Hindlimb muscle (tissue), 1 donor: Measurements from ENCODE around the gene TNFSF9. TPM values are rescaled to one million over a fixed set of nuclear protein-coding genes. Genes with fewer than 3 reads are reported as not detected.
"Not testable (repeated sequence)": the region's sequence is repeated elsewhere in the genome, so short reads cannot be mapped to it uniquely, and the experiment has no call there.

ENCODE experiments used
- DNase-seq: peaks from one replicate; pipeline ENCODE4 v3.0.0-alpha.2; 2013
- polyA plus RNA-seq: library from polyadenylated mRNA; unstranded; fragments of 120-200 nt; gene quantifications from one replicate; pipeline ENCODE4 v1.2.1, GENCODE V29; 2013; ENCODE audit not compliant: insufficient read length

TNFSF9 gene
- polyA plus RNA-seq, 1 donor = 0.58 TPM

- DNase-seq = not testable (repeated sequence)
Observed at GRCh38 chr19:6508028-6508771, 22.6 kb upstream of the TNFSF9 start.

DNA sequence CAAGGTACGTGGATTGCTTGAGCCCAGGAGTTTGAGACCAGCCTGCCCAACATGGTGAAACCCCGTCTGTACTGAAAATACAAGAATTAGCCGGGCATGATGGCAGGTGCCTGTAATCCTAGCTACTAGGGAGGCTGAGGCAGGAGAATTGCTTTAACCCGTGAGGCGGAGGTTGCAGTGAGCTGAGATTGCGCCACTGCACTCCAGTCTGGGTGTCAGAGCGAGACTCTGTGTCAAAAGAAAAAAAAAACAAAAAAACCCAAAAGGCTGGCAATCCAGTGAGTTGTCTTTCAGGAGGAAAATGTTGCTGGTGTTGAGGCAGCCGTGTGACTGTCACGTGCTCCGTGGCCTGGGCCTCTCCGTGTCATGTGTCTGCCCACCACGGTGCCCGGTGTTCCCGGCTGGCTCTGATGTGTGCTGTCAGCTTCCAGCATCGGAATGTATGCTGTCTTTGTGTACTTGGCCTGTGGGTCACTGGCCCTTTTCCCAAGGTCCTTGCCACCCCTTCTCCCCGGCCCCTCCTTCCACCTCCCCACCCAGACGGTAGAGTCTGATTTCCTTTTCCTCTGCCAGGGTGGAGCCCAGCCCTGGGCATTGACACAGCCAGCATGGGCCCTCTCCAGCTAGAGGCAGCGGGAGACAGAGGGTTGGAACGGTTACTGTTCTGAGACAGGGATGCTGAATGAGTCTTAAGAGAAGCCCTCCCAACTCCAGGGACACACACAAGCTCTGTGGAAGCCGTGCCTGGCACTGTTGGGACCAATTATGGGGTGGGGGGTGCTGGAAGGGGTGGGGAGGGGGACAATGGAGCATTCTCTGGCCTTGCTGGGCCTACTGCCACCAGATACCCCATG is 21.5 kb upstream of the TNFSF9 start:
- DNase-seq = no peak

DNA sequence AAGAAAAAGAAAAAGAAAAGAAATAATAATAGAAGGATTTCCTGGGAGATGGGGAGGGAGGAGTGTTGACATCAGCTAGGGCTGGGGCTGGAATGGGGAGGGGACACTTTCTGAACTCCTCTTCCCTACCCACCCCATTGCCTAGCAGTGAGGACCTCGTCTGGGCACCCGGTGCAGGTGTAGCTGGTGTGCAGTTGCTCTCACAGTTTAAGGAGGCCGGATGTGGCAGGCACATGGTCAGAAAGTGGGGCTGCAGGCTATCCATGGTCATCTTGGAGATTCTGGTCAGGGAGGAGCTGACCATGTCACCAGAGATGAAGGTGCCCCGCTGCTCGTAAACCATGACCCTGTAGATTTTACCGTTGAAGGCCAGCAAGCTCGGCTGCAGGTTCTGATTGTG is 20.2 kb upstream of the TNFSF9 start:
- no peak for DNase-seq

- no peak for DNase-seq
Observed at GRCh38 chr19:6514089-6514488, 16.7 kb upstream of the TNFSF9 start.

DNA sequence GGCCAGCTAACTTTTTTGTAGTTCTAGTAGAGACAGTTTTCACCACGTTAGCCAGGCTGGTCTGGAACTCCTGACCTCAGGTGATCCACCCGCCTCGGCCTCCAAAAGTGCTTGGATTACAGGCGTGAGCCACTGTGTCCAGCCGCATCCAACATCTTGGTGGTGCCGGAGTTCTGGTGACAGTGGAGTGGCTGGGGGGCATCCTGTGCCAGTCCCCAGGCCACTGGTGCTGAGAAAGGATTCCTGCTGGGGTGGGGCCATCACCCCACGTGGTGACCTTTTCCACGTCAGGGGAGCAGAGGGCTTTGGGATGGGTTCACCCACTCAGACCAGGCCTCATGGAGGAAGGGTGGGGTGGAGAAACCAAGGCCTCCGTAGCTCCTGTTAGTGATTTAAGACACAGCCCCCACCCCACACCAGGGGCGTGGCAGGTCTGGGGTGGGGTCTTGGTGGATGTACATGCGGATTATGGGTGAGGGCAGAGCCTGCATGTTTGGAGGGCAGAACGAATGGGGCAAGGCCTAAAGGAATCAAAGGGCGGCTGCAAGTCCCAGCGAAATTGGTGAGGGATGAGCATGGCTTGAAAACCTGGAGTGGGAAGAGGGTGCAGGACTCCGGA is 15.8 kb upstream of the TNFSF9 start:
- DNase-seq = no peak

- DNase-seq = peak; percentile 84
Observed at GRCh38 chr19:6516018-6516658, 14.7 kb upstream of the TNFSF9 start.

DNA sequence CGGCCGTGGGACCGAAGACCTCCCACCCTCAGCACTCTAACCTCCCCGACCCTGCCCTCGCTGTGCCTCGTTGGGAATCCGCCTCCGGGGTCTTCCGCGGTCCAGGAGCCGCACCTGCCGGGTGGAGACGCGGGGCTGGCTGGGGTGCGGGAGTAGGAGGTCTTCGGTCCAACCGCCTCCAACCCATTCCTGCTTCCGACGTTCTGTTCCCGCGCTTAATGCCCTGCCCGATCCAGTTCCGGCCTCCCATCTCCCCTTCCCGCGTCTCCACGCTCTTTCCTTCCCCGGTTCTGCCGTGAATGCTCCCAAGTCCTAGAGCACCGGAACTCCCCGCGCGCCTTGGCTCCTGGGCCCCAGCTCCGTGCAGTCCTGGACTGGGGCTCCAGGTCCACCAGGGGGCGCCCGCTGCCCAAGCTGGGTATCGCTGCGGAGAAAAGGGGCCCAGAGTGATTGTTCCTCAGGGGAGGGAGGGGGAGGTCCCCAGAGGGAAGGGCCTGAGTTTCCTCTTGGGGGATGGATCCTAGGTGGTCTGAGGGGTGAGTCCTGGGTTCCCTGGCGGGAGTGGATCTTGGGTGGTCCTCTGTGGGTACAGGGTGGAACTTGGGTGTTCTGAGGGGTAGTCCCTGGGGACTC is 14.1 kb upstream of the TNFSF9 start:
- DNase-seq = peak; percentile 84

DNA sequence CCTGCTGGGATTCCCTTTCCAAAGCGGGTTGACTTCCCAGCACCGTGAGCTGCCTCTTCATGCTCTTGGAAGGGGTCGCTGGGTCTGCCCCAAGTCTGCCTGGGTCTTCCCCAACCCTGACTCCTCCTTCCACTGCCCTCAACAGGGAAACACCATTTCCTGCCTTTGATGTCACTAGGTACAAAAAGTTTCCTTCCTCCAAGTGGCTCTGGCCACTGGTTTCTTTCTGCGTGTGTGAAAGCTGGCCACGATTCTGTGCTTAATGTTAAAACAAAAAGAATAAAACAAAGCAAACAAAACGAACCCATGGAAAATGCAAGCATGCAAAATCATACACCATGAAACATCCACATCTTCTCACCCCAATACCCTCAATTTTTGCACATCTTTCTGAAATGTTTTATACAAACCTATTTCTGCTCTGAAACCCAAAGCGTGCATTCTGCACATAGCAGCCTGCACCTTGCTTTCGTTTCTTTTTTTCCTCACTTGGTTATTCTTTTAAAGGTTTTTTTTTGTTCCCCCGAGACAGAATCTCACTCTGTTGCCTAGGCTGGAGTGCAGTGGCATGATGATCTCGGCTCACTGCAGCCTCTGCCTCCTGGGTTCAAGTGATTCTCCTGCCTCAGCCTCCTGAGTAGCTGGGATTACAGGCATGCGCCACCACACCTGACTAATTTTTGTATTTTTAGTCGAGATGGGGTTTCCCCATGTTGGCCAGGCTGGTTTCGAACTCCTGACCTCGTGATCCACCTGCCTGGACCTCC is 12.5 kb upstream of the TNFSF9 start:
- no peak for DNase-seq

DNA sequence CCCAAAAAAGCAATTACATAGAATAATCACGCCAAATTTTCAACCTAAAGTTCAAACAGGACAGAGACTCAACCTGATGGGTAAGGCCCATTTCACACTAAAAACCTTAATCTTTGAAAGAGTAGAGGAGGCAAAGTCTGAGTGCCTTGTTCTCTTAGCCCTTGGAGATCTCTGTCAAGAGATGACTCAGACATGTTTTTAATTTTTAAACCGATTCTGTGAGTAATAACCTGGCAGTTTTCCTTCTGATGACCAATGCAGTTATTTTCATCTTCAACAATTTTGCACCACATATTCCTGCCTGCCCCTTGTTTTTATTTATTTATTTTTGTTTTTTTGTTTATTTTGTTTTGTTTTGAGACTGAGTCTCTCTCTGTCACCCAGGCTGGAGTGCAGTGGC is 11.5 kb upstream of the TNFSF9 start:
- DNase-seq = no peak

DNA sequence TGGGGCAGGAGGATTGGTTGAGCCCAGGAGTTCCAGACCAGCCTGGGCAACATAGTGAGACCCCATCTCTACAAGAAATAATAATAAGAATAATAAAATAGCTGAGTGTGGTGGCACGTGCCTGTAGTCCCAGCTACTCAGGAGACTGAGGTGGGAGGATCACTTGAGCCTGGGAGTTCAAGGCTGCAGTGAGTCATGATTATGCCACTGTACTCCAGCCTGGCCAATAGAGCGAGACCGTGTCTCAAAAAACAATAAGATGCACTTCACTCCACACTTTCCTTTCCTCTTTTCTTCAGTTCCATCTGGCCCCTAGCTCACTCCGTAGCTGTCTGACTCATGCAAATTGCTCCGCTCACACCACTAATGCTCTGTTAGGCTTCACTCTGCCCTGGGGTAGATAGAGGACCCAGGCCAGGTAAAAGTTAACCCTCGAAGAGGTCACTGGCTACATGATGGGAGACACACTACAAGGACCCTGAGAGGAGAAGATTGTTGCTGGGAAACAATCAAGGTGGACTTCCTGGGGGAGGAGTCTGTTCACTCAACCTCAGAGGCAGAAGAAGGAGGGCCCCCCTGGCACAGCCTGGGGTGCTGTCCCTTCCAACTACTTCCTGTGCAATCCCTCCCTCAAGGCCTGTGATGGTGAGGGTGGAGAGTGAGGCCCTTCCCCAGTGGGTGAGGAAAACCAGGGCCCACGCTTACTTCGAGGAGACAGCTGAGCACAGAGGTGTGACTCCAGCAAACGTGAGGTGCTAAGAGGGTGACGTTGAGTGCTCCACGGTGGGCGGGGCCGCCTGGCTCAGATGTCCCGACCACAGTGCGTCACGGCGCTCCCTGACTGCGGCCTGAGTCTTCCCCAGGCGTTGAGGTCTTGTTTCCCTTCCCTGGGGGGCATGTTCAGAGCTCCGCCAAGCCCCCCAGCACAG is 8.8 kb upstream of the TNFSF9 start:
- DNase-seq = no peak

DNA sequence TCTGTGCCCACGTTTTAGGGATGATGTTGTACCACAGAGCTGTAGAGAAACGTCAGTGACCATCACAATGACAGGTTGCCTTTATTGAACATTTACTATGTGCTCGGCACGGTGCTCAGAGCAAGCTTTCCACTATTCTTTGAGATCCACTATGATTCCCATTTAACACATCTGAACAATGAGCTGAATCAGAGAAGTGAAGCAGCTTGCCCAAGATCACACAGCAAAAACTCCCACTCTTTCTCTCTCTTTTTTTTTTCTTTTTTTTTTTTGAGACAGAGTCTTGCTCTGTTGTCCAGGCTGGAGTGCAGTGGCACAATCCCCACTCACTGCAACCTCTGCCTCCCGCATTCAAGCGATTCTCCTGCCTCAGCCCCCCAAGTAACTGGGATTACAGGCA is 8.1 kb upstream of the TNFSF9 start:
- no peak for DNase-seq

GRCh38 chr19:6524311-6524710 is 6.5 kb upstream of the TNFSF9 start:
- no peak for DNase-seq

GRCh38 chr19:6527893-6528543 is 2.8 kb upstream of the TNFSF9 start:
- DNase-seq = no peak

DNA sequence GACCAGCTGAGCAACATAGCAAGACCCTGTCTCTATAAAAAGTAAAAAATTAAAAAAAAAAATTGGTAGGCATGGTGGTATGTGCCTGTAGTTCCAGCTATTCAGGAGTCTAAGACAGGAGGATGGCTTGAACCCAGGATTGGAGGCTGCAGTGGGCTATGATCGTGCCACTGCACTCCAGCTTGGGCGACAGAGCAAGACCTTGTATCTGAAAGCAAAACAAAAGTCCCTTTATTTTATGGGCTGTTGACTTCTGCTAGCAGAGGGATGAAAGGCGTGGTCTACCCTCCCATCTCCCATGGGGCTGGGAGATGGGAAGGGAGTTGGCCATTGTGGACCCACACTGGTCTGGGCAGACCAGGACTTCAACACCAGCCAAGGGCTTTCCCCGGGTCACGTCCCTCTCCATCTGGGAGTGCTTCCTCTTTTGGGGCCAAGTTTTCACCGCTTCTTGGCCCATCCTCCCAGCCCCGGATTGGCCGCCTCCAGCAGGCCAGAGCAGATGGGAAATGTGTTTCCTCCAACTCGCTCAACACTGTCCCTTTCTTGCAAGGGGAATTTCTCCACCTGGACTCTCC is 2.2 kb upstream of the TNFSF9 start:
- DNase-seq = peak; percentile 78

DNA sequence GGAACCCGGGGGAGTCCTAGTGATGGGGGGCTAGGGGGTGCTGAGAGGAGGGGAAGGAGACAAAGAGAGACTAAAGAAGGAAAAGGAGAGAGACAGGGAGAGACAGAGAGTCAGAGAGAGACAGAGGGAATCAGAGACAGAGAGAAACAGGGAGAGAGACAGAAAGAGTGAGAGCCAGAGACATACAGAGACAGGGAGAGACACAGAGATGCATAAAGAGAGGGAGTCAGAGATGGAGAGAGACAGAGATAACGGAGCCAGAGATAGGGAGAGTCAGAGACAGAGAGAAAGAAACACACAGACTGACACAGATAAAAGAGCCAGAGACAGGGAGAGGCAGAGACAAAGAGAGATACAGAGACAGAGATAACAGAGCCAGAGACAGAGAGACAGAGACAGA is 1.5 kb upstream of the TNFSF9 start:
- DNase-seq = no peak

- DNase-seq = no peak
Observed at GRCh38 chr19:6529937-6530385, 865 bp upstream of the TNFSF9 start.

- DNase-seq = no peak
Observed at GRCh38 chr19:6531163-6531955, 533 bp downstream of the TNFSF9 start.

DNA sequence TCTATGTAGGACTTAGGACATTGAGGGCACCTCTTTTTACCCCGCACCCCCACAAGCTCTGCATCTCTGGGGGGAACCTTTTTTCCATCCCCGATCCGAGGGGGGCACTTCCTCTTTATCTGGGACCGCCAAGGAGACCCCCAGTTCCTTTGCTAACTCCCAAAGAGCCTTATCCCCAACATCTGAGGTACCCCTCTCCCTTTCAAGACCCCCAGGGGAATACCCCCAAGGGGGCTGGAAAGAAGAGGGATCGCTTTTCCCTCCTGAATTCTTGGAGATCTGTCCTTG is 1.1 kb downstream of the TNFSF9 start:
- DNase-seq = no peak
